Stimulated activated CD4-positive, alpha-beta T cell treated with anti-CD3 and anti-CD28 coated beads, Interleukin-1b, Interleukin-23, amount 100 ng/mL, for 48 hours (primary cell): ENCODE results near the gene ITPRIP.

Source experiments
- DNase-seq: peaks from one replicate; pipeline ENCODE4 v3.0.0-alpha.2; 2020

Gene ITPRIP

GRCh38 chr10:104337985-104338735 is at the start of gene ITPRIP:
Gene ITPRIP (minus strand): TSS chr10:104338465. CDS start chr10:104316051, 22,414 bp downstream.
- DNase-seq: peak; percentile 66

- DNase-seq: no peak
Observed at GRCh38 chr10:104387130-104387888, 49.0 kb upstream of the ITPRIP start.

GRCh38 chr10:104380336-104380735 is 42.1 kb upstream of the ITPRIP start:
- no peak for DNase-seq

GRCh38 chr10:104376784-104377300 is 38.6 kb upstream of the ITPRIP start:
- DNase-seq: no peak

GRCh38 chr10:104374591-104374990 is 36.3 kb upstream of the ITPRIP start:
- no peak for DNase-seq

GRCh38 chr10:104371753-104372152 is 33.5 kb upstream of the ITPRIP start:
- DNase-seq: no peak

GRCh38 chr10:104368381-104368780 is 30.1 kb upstream of the ITPRIP start:
- no peak for DNase-seq

- DNase-seq: no peak
Observed at GRCh38 chr10:104367904-104368303, 29.6 kb upstream of the ITPRIP start.

- DNase-seq: no peak
Observed at GRCh38 chr10:104359811-104360210, 21.5 kb upstream of the ITPRIP start.

GRCh38 chr10:104353325-104354048 is 15.2 kb upstream of the ITPRIP start, which contains the start of gene CFAP58:
Gene CFAP58 (plus strand): TSS chr10:104353833. CDS start chr10:104353898, 65 bp downstream.
- DNase-seq: peak; percentile 90

- no peak for DNase-seq
Observed at GRCh38 chr10:104351919-104352318, 13.7 kb upstream of the ITPRIP start.

GRCh38 chr10:104351061-104351702 is 12.9 kb upstream of the ITPRIP start:
- DNase-seq: peak; percentile 29

- DNase-seq: no peak
Observed at GRCh38 chr10:104350127-104350635, 11.9 kb upstream of the ITPRIP start.

GRCh38 chr10:104349623-104350126 is 11.4 kb upstream of the ITPRIP start:
- no peak for DNase-seq

- no peak for DNase-seq
Observed at GRCh38 chr10:104348601-104349000, 10.3 kb upstream of the ITPRIP start.

GRCh38 chr10:104347295-104348045 is 9.2 kb upstream of the ITPRIP start:
- no peak for DNase-seq

- no peak for DNase-seq
Observed at GRCh38 chr10:104345941-104346340, 7.7 kb upstream of the ITPRIP start.

- DNase-seq: no peak
Observed at GRCh38 chr10:104345515-104345914, 7.2 kb upstream of the ITPRIP start.

- DNase-seq: no peak
Observed at GRCh38 chr10:104344219-104344618, 6.0 kb upstream of the ITPRIP start.

GRCh38 chr10:104342941-104343411 is 4.7 kb upstream of the ITPRIP start:
- no peak for DNase-seq

GRCh38 chr10:104340641-104341040 is 2.4 kb upstream of the ITPRIP start:
- DNase-seq: no peak
